Measurements from ENCODE around the gene CCDC110. TPM values are rescaled to one million over a fixed set of nuclear protein-coding genes. Genes with fewer than 3 reads are reported as not detected.
"Not testable (repeated sequence)": the region's sequence is repeated elsewhere in the genome, so short reads cannot be mapped to it uniquely, and the experiment has no call there.

CCDC110 gene
- polyA plus RNA-seq, 4 donors, result 0.58 TPM; not detected in 2

GRCh38 chr4:185511243-185511642, 39.7 kb upstream of the CCDC110 start:
- not testable (repeated sequence) for DNase-seq; H3K27ac ChIP-seq (ENCODE audit: low read depth in 1 of 3, low read length in 2 of 3); H3K9me3 ChIP-seq (ENCODE audit: control insufficient read depth in 2 of 2, insufficient read depth in 1 of 2, low read depth in 1 of 2, low read length in 1 of 2); H3K27me3 ChIP-seq (ENCODE audit: control insufficient read depth in 3 of 3, insufficient read depth in 3 of 3, low read length in 3 of 3); H3K4me1 ChIP-seq (ENCODE audit: control insufficient read depth in 3 of 3, insufficient read depth in 2 of 3, low read depth in 1 of 3, low read length in 2 of 3); H3K4me3 ChIP-seq (ENCODE audit: low read depth in 1 of 3, low read length in 3 of 3); H3K36me3 ChIP-seq (ENCODE audit: control insufficient read depth in 3 of 3, insufficient read depth in 2 of 3, low read depth in 1 of 3, low read length in 3 of 3); FAIRE-seq
- 67 to 75% (median 75%) methylated on average over 2 of the region's 2 CpGs for WGBS, 3 donors

DNA sequence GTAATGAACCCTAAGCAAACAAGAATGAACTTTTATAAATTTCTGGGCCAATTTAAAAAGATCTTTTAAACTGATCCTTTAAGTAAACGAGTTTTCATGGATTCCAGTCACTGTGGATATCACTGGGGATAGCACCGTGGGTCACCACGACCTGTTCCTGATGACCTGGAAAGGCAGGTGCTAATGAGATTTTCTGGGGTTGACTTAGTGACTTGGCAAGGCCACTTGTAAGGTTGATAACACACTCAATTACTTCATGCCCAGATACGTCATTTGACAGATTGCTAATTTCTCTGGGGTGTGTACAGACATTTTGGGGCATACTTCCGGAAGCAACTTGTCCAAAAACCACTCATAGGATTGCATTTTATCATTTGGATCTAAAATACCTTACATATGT, 39.3 kb upstream of the CCDC110 start:
- Histone ChIP-seq H3K4me1 (ENCODE audit: control insufficient read depth in 3 of 3, insufficient read depth in 2 of 3, low read depth in 1 of 3, low read length in 2 of 3) (no peaks in the 10 kb centered on the region), H3K27ac (ENCODE audit: low read depth in 1 of 3, low read length in 2 of 3) (no peak overlapping the region), H3K27me3 (ENCODE audit: control insufficient read depth in 3 of 3, insufficient read depth in 3 of 3, low read length in 3 of 3) (peaks cover 0 to 3% (median 2%) of the 10 kb centered on the region in 3 donors), H3K36me3 (ENCODE audit: control insufficient read depth in 3 of 3, insufficient read depth in 2 of 3, low read depth in 1 of 3, low read length in 3 of 3) (no peaks in the 10 kb centered on the region), H3K9me3 (ENCODE audit: control insufficient read depth in 2 of 2, insufficient read depth in 1 of 2, low read depth in 1 of 2, low read length in 1 of 2) (no peaks in the 10 kb centered on the region), H3K4me3 (ENCODE audit: low read depth in 1 of 3, low read length in 3 of 3) (no peak overlapping the region)
- DNase-seq (no peak), FAIRE-seq (no peak)
- WGBS, 3 donors, result 51 to 83% (median 54%) methylated on average over 5 of the region's 5 CpGs

DNA sequence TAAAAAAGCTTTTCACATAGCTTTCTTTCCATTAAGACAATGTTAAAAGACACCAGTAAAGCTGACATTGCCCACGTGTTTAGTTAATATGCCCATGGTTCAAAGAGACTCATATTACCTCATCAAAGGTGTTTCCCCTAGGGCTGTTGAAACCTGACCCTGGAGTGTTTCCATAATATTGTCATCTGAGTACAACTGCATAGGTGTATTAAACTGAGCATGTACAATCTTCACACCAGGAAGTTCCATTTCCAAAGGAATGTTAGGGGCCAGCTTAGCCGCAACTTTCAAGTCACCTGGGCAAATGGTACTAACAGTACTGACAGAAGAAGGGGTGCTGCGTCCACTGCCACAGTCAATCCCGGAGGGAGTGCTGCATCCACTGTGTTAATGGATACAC, 36.6 kb upstream of the CCDC110 start:
- Histone ChIP-seq H3K4me1 (ENCODE audit: control insufficient read depth in 3 of 3, insufficient read depth in 2 of 3, low read depth in 1 of 3, low read length in 2 of 3) (no peaks in the 10 kb centered on the region), H3K27ac (ENCODE audit: low read depth in 1 of 3, low read length in 2 of 3) (no peak overlapping the region), H3K9me3 (ENCODE audit: control insufficient read depth in 2 of 2, insufficient read depth in 1 of 2, low read depth in 1 of 2, low read length in 1 of 2) (no peaks in the 10 kb centered on the region), H3K27me3 (ENCODE audit: control insufficient read depth in 3 of 3, insufficient read depth in 3 of 3, low read length in 3 of 3) (peaks cover 0 to 4% (median 0%) of the 10 kb centered on the region in 3 donors), H3K36me3 (ENCODE audit: control insufficient read depth in 3 of 3, insufficient read depth in 2 of 3, low read depth in 1 of 3, low read length in 3 of 3) (no peaks in the 10 kb centered on the region), H3K4me3 (ENCODE audit: low read depth in 1 of 3, low read length in 3 of 3) (no peak overlapping the region)
- no peak for FAIRE-seq
- DNase-seq, result peak in 1 of 2 donors; percentile 71
- 40 to 67% (median 49%) methylated on average over 4 of the region's 4 CpGs for WGBS, 3 donors

DNA sequence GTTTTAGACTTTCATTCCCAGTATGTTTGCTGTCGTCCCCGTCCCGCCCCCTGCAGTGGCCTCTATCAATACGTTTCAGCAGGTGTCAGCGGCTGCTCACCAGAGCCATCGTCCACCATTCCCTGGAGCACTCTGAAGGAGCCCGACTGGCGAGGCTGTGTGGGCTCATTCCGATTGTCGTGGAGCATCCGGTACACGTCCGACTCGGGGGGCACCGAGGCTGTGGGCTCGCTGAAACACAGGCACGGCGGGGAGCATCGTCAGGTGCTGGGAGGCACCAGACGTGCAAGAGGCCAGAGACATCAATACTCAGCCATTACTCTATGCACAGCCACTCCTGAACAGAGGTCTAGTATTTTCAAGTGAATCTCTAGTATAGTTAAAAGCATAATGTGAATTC, 34.9 kb upstream of the CCDC110 start:
- FAIRE-seq, result no peak
- no peak overlapping the region for H3K4me3 ChIP-seq (ENCODE audit: low read depth in 1 of 3, low read length in 3 of 3)
- WGBS, 3 donors, result 92 to 96% (median 94%) methylated on average over 20 of the region's 20 CpGs
- DNase-seq, result no peak
- peaks cover 0 to 4% (median 0%) of the 10 kb centered on the region in 3 donors for H3K27me3 ChIP-seq (ENCODE audit: control insufficient read depth in 3 of 3, insufficient read depth in 3 of 3, low read length in 3 of 3)
- H3K27ac ChIP-seq (ENCODE audit: low read depth in 1 of 3, low read length in 2 of 3), result no peak overlapping the region
- no peaks in the 10 kb centered on the region for H3K9me3 ChIP-seq (ENCODE audit: control insufficient read depth in 2 of 2, insufficient read depth in 1 of 2, low read depth in 1 of 2, low read length in 1 of 2)
- no peaks in the 10 kb centered on the region for H3K36me3 ChIP-seq (ENCODE audit: control insufficient read depth in 3 of 3, insufficient read depth in 2 of 3, low read depth in 1 of 3, low read length in 3 of 3)
- H3K4me1 ChIP-seq (ENCODE audit: control insufficient read depth in 3 of 3, insufficient read depth in 2 of 3, low read depth in 1 of 3, low read length in 2 of 3), result no peaks in the 10 kb centered on the region

- DNase-seq (peak; percentile 75 to 89), FAIRE-seq (no peak)
- Histone ChIP-seq H3K36me3 (ENCODE audit: control insufficient read depth in 3 of 3, insufficient read depth in 2 of 3, low read depth in 1 of 3, low read length in 3 of 3) (peaks cover 0 to 5% (median 0%) of the 10 kb centered on the region in 3 donors), H3K27ac (ENCODE audit: low read depth in 1 of 3, low read length in 2 of 3) (peak overlapping the region in 1 of 3 donors; percentile 48), H3K9me3 (ENCODE audit: control insufficient read depth in 2 of 2, insufficient read depth in 1 of 2, low read depth in 1 of 2, low read length in 1 of 2) (peaks cover 0 to 15% of the 10 kb centered on the region in 2 donors), H3K4me1 (ENCODE audit: control insufficient read depth in 3 of 3, insufficient read depth in 2 of 3, low read depth in 1 of 3, low read length in 2 of 3) (no peaks in the 10 kb centered on the region), H3K4me3 (ENCODE audit: low read depth in 1 of 3, low read length in 3 of 3) (peak overlapping the region in 1 of 3 donors; percentile 9), H3K27me3 (ENCODE audit: control insufficient read depth in 3 of 3, insufficient read depth in 3 of 3, low read length in 3 of 3) (peaks cover 0 to 4% (median 0%) of the 10 kb centered on the region in 3 donors)
- 31 to 50% (median 45%) methylated on average over 21 of the region's 21 CpGs for WGBS, 3 donors
Observed at GRCh38 chr4:185504098-185505047, 32.8 kb upstream of the CCDC110 start.

- no peak overlapping the region for H3K4me3 ChIP-seq (ENCODE audit: low read depth in 1 of 3, low read length in 3 of 3)
- WGBS, 3 donors, result 82 to 88% (median 83%) methylated on average over 11 of the region's 11 CpGs
- no peak for FAIRE-seq
- peaks cover 0 to 5% (median 0%) of the 10 kb centered on the region in 3 donors for H3K36me3 ChIP-seq (ENCODE audit: control insufficient read depth in 3 of 3, insufficient read depth in 2 of 3, low read depth in 1 of 3, low read length in 3 of 3)
- DNase-seq, result no peak
- H3K27me3 ChIP-seq (ENCODE audit: control insufficient read depth in 3 of 3, insufficient read depth in 3 of 3, low read length in 3 of 3), result peaks cover 0 to 4% (median 0%) of the 10 kb centered on the region in 3 donors
- peaks cover 0 to 16% of the 10 kb centered on the region in 2 donors for H3K9me3 ChIP-seq (ENCODE audit: control insufficient read depth in 2 of 2, insufficient read depth in 1 of 2, low read depth in 1 of 2, low read length in 1 of 2)
- no peak overlapping the region for H3K27ac ChIP-seq (ENCODE audit: low read depth in 1 of 3, low read length in 2 of 3)
- no peaks in the 10 kb centered on the region for H3K4me1 ChIP-seq (ENCODE audit: control insufficient read depth in 3 of 3, insufficient read depth in 2 of 3, low read depth in 1 of 3, low read length in 2 of 3)
Observed at GRCh38 chr4:185502386-185502785, 30.9 kb upstream of the CCDC110 start.

- 29 to 63% (median 30%) methylated on average over 1 of the region's 1 CpG for WGBS, 3 donors
- Histone ChIP-seq H3K9me3 (ENCODE audit: control insufficient read depth in 2 of 2, insufficient read depth in 1 of 2, low read depth in 1 of 2, low read length in 1 of 2) (peaks cover 0 to 16% of the 10 kb centered on the region in 2 donors), H3K4me3 (ENCODE audit: low read depth in 1 of 3, low read length in 3 of 3) (no peak overlapping the region), H3K4me1 (ENCODE audit: control insufficient read depth in 3 of 3, insufficient read depth in 2 of 3, low read depth in 1 of 3, low read length in 2 of 3) (no peaks in the 10 kb centered on the region), H3K27ac (ENCODE audit: low read depth in 1 of 3, low read length in 2 of 3) (no peak overlapping the region), H3K27me3 (ENCODE audit: control insufficient read depth in 3 of 3, insufficient read depth in 3 of 3, low read length in 3 of 3) (peaks cover 0 to under 1% (median 0%) of the 10 kb centered on the region in 3 donors), H3K36me3 (ENCODE audit: control insufficient read depth in 3 of 3, insufficient read depth in 2 of 3, low read depth in 1 of 3, low read length in 3 of 3) (peaks cover 0 to 5% (median 0%) of the 10 kb centered on the region in 3 donors)
- FAIRE-seq (no peak), DNase-seq (no peak)
Observed at GRCh38 chr4:185500576-185500975, 29.0 kb upstream of the CCDC110 start.

DNA sequence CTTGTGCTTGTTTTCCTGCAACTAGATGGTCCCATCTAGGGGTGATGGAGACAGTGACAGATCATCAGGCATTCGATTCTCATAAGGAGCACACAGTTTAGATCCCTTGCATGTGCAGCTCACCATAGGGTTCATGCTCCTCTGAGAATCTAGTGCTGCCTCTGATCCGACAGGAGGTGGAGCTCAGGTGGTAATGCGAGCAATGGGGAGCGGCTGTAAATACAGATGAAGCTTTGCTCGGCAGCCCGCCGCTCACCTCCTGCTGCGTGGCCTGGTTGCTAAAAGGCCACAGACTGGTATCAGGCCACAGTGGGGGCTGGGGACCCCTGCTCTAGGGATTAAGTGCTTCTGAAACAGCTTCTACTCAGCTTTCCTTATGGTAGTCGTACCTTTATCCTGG, 28.5 kb upstream of the CCDC110 start:
- H3K36me3 ChIP-seq (ENCODE audit: control insufficient read depth in 3 of 3, insufficient read depth in 2 of 3, low read depth in 1 of 3, low read length in 3 of 3), result peaks cover 0 to 5% (median 0%) of the 10 kb centered on the region in 3 donors
- 95 to 97% (median 97%) methylated on average over 9 of the region's 9 CpGs for WGBS, 3 donors
- no peak overlapping the region for H3K4me3 ChIP-seq (ENCODE audit: low read depth in 1 of 3, low read length in 3 of 3)
- FAIRE-seq (no peak), DNase-seq (no peak)
- H3K27ac ChIP-seq (ENCODE audit: low read depth in 1 of 3, low read length in 2 of 3), result no peak overlapping the region
- no peaks in the 10 kb centered on the region for H3K27me3 ChIP-seq (ENCODE audit: control insufficient read depth in 3 of 3, insufficient read depth in 3 of 3, low read length in 3 of 3)
- peaks cover 0 to 16% of the 10 kb centered on the region in 2 donors for H3K9me3 ChIP-seq (ENCODE audit: control insufficient read depth in 2 of 2, insufficient read depth in 1 of 2, low read depth in 1 of 2, low read length in 1 of 2)
- no peaks in the 10 kb centered on the region for H3K4me1 ChIP-seq (ENCODE audit: control insufficient read depth in 3 of 3, insufficient read depth in 2 of 3, low read depth in 1 of 3, low read length in 2 of 3)
